Colon (tissue), 2 donors: ENCODE measurements around the gene ARHGEF10L.
"Not testable (repeated sequence)": the region's sequence is repeated elsewhere in the genome, so short reads cannot be mapped to it uniquely, and the experiment has no call there.

Experiments used
- FAIRE-seq: peaks from 2 replicates; lab custom pipeline; 2012; peaks lifted over from hg19 to GRCh38; lab: Jason Lieb, UNC
- donor health status: control.
- donor health status: control.

Gene ARHGEF10L

GRCh38 chr1:17539477-17540254 lies at the start of gene ARHGEF10L:
ARHGEF10L (plus strand) TSS chr1:17539698; CDS start chr1:17580596, 40,898 bp downstream.
- no peak for FAIRE-seq

GRCh38 chr1:17489768-17490417 lies 49.6 kb upstream of the ARHGEF10L start:
- FAIRE-seq: not testable (repeated sequence)

GRCh38 chr1:17490667-17491066 lies 48.8 kb upstream of the ARHGEF10L start:
- not testable (repeated sequence) for FAIRE-seq

- FAIRE-seq: no peak
Observed at GRCh38 chr1:17494114-17494729, 45.3 kb upstream of the ARHGEF10L start.

- no peak for FAIRE-seq
Observed at GRCh38 chr1:17496419-17496818, 43.1 kb upstream of the ARHGEF10L start.

GRCh38 chr1:17498214-17498613 lies 41.3 kb upstream of the ARHGEF10L start:
- no peak for FAIRE-seq

GRCh38 chr1:17502326-17502778 lies 37.1 kb upstream of the ARHGEF10L start:
- no peak for FAIRE-seq

GRCh38 chr1:17503146-17503545 lies 36.4 kb upstream of the ARHGEF10L start:
- FAIRE-seq: no peak

- not testable (repeated sequence) for FAIRE-seq
Observed at GRCh38 chr1:17507200-17507599, 32.3 kb upstream of the ARHGEF10L start.

GRCh38 chr1:17507915-17508314 lies 31.6 kb upstream of the ARHGEF10L start:
- FAIRE-seq: no peak

GRCh38 chr1:17509363-17509762 lies 30.1 kb upstream of the ARHGEF10L start:
- no peak for FAIRE-seq

- FAIRE-seq: no peak
Observed at GRCh38 chr1:17510138-17510537, 29.4 kb upstream of the ARHGEF10L start.

- no peak for FAIRE-seq
Observed at GRCh38 chr1:17511188-17511587, 28.3 kb upstream of the ARHGEF10L start.

GRCh38 chr1:17513131-17513530 lies 26.4 kb upstream of the ARHGEF10L start:
- FAIRE-seq: peak; percentile 74

- no peak for FAIRE-seq
Observed at GRCh38 chr1:17514776-17515175, 24.7 kb upstream of the ARHGEF10L start.

GRCh38 chr1:17515902-17516301 lies 23.6 kb upstream of the ARHGEF10L start:
- FAIRE-seq: no peak

GRCh38 chr1:17516303-17517214 lies 22.9 kb upstream of the ARHGEF10L start:
- FAIRE-seq: no peak

GRCh38 chr1:17520041-17520440 lies 19.5 kb upstream of the ARHGEF10L start:
- FAIRE-seq: no peak

- no peak for FAIRE-seq
Observed at GRCh38 chr1:17520473-17521319, 18.8 kb upstream of the ARHGEF10L start.

- no peak for FAIRE-seq
Observed at GRCh38 chr1:17521946-17522612, 17.4 kb upstream of the ARHGEF10L start.
